AG09309 (cell line): ENCODE results near the gene FAM98B.

Source experiments
- DNase-seq: peaks from one replicate; pipeline ENCODE4 v3.0.0-alpha.2; 2010; ENCODE audit warnings: low read depth
- H3K4me3 ChIP-seq: 2 replicates; pipeline ENCODE4 v1.5.1; 2011; ENCODE audit warnings: mild to moderate bottlenecking, low read depth, low read length, moderate library complexity; ENCODE audit not compliant: control insufficient read depth
- CTCF ChIP-seq: IDR thresholded peaks from 2 replicates; pipeline ENCODE4 v1.5.1; 2011; ENCODE audit warnings: mild to moderate bottlenecking, low read depth, low read length, inconsistent platforms; ENCODE audit not compliant: insufficient read depth, control insufficient read depth; ENCODE audit errors: missing control alignments

The FAM98B gene

DNA sequence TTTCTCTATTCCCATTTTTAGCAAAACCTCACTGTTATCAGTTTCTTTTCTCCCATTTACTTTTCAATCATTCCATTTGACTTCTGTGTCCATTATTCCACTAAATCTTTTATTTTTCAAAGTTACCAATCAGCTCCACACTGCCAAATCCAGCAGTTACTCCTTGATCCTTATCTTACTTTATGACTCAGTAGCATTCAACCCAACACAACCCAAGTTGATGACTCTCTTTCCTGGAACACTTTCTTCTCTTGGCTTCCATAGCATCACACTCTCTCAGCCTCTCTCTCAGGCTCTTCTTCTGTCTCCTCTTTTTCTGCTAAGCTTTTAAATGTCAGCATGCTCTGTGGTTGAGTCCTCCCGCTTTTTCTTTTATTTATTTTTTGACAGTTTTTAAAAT, 74.4 kb downstream of the FAM98B start:
- peak; percentile 42 for DNase-seq
- no peak for TF ChIP-seq CTCF

GRCh38 chr15:38530113-38530512, 76.2 kb downstream of the FAM98B start:
- H3K4me3 ChIP-seq = no peak overlapping the region
- no peak for DNase-seq
- no peak for TF ChIP-seq CTCF

More for the DNA sequence above, 74.4 kb downstream of the FAM98B start:
- no peak overlapping the region for H3K4me3 ChIP-seq

DNA sequence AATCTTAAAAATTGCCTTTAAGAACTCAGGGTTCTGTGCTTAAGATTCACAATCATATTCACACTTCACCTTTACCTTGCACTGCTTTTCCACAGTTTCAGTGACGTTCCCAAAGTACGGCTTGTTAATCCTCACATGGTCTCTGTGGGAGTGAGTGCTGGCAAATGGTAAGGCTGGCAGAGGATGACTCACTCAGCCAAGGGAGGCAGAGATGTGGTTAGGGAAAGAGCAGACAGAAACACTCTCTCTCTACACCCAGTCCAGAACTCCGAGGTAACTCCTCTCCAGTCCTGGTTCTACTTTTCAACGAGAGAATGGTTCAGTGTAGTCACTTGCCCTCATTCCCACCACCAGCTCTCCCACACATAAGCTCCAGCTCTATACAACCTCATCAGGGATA, 77.6 kb downstream of the FAM98B start:
- peak; percentile 32 for DNase-seq
- no peak overlapping the region for H3K4me3 ChIP-seq
- TF ChIP-seq CTCF = no peak

DNA sequence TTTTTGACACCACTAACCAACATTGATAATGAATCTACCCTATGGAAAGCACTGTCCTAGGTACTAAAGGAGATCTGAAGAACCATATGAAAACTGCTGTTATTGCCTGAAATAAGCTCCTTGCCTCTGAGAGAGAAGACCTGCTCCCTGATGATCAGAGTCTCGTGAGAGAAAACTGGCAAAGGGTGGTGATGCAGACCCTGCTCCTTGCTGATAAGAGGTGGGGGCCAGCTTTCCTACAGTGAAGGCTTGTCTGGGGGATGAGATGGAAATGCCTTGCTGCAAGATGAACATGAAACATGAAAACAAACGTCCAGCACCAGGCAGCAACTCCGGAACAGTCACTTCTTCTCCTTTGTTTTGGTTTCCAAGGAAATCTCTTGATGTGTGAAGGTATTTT, 78.8 kb downstream of the FAM98B start:
- TF ChIP-seq CTCF = no peak
- DNase-seq = no peak
- H3K4me3 ChIP-seq = no peak overlapping the region

- no peak overlapping the region for H3K4me3 ChIP-seq
- TF ChIP-seq CTCF = no peak
- no peak for DNase-seq
Observed at GRCh38 chr15:38533416-38533915, 79.5 kb downstream of the FAM98B start.

GRCh38 chr15:38533926-38534325, 80.0 kb downstream of the FAM98B start:
- no peak overlapping the region for H3K4me3 ChIP-seq
- no peak for DNase-seq
- no peak for TF ChIP-seq CTCF

DNA sequence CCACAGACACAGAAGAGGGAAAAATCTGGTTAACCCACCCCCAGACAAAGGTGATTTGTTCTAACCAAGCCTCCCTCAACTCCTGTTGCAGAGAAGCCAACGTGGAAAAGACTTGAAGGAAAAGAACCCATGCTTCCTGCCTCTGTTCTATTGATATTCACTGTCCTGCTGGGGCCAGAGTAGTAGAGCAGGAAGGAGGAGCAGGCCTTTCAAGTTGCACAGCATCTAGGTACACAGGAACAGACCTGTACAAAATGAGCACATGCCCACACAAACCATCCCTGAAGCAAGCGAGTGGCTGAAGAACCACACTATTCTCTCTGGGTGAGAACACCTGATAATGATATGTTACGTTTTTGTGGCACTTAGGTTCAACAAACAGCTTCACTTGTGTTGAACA, 80.8 kb downstream of the FAM98B start:
- no peak overlapping the region for H3K4me3 ChIP-seq
- no peak for TF ChIP-seq CTCF
- DNase-seq = no peak
